HAP-1 (cell line): Measurements from ENCODE around the gene SSH2.

Experiments used
- DNase-seq, 2 experiments: peaks; one replicate each; pipeline ENCODE4 v3.0.0-alpha.2; 2016 to 2020; ENCODE audit warnings: low spot score in 2 of 2
- H3K27me3 ChIP-seq: fragments of 250-450 bp; sonication (Bioruptor Pico); 2 replicates; pipeline ENCODE4 v1.5.1; 2020; ENCODE audit warnings: low read depth, mild to moderate bottlenecking, moderate library complexity
- H3K36me3 ChIP-seq: fragments of 250-450 bp; sonication (Bioruptor Pico); replicated peaks from 2 replicates; pipeline ENCODE4 v1.5.1; 2020; ENCODE audit warnings: mild to moderate bottlenecking
- H3K4me1 ChIP-seq: fragments of 250-450 bp; sonication (Bioruptor Pico); 2 replicates; pipeline ENCODE4 v1.5.1; 2020; ENCODE audit warnings: mild to moderate bottlenecking
- H3K4me3 ChIP-seq: fragments of 250-450 bp; sonication (Bioruptor Pico); 2 replicates; pipeline ENCODE4 v1.5.1; 2020; ENCODE audit warnings: mild to moderate bottlenecking, moderate library complexity
- H3K9me3 ChIP-seq: fragments of 250-450 bp; sonication (Bioruptor Pico); 2 replicates; pipeline ENCODE4 v1.5.1; 2020; ENCODE audit warnings: mild to moderate bottlenecking, moderate library complexity
- in situ Hi-C: fragments of 300-500 bp; cut with MboI; formaldehyde crosslinking; loops from 3 replicates; pipeline ENCODE4 v1.14.3; 2020; ENCODE audit warnings: low sequenced_read_pairs, inconsistent platforms, mixed read lengths

Gene SSH2

DNA sequence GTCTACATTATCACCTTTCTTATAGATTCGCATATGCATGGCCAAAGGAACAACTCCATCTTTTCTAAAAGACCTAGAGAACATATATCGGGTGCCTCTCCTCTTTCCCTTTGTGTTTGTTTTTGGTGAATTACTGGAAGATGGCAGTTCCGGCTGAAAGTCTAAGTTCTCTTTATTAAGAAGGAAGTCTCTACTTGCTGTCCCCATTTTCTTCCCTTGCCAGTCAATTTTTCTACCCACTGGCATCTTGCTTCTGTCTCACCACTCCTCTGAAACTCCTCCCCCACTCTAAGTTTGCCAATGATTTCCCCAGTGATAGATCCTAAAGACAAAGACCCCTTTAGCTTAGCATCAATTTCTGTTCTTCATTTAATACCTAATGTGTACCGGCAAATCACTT is 213.5 kb downstream of the SSH2 start:
- Histone ChIP-seq H3K9me3 (no peaks in the 10 kb centered on the region), H3K27me3 (no peaks in the 10 kb centered on the region), H3K36me3 (no peaks in the 10 kb centered on the region), H3K4me3 (no peak overlapping the region), H3K4me1 (peaks cover 24% of the 10 kb centered on the region)
- in situ Hi-C loops, result no loop called here
- DNase-seq, result no peak

DNA sequence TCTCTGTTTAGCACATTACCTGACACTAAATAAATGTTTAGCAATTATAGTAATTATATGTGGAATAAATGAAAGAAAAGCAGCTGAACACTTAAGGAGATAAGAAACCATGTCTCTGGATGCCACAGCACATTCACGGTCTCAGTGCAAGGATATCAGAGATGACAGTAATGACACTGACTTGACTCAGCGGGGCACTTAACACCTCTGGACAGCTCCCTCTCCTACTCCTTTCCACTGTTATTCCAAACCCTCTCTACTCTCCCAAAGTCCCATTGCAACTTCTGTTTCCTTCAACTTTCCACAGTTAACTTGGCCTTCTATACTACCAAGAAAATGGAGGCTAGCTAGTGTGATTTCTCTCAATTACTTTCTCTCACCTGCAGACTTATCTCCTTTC is 214.3 kb downstream of the SSH2 start:
- H3K4me1 ChIP-seq, result peaks cover 17% of the 10 kb centered on the region
- no peaks in the 10 kb centered on the region for H3K9me3 ChIP-seq
- in situ Hi-C loops, result no loop called here
- no peaks in the 10 kb centered on the region for H3K27me3 ChIP-seq
- DNase-seq, result no peak
- H3K36me3 ChIP-seq, result no peaks in the 10 kb centered on the region
- H3K4me3 ChIP-seq, result no peak overlapping the region

DNA sequence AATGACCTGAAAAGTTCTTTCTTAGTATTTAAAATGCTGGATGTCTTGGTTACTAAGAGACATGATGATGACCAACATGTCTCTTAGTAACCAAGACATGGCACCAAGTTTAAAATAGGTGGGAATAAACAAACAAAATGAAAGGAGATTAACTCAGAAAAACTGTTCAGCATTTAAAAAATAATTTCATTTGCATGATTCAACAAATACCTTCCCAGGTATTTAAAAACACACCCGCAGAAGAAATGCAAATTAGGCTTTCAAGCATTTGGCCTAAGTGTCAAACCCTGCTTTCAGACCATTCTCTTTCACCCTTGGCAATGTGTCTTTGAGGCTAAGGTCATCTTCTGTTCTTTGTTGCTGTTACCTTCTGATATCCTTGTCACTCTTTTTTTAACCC is 215.9 kb downstream of the SSH2 start:
- in situ Hi-C loops, result no loop called here
- no peaks in the 10 kb centered on the region for H3K9me3 ChIP-seq
- peaks cover 10% of the 10 kb centered on the region; the same call in 1 of the 2 replicates for H3K4me1 ChIP-seq
- no peaks in the 10 kb centered on the region for H3K36me3 ChIP-seq
- no peaks in the 10 kb centered on the region for H3K27me3 ChIP-seq
- H3K4me3 ChIP-seq, result no peak overlapping the region
- no peak for DNase-seq

DNA sequence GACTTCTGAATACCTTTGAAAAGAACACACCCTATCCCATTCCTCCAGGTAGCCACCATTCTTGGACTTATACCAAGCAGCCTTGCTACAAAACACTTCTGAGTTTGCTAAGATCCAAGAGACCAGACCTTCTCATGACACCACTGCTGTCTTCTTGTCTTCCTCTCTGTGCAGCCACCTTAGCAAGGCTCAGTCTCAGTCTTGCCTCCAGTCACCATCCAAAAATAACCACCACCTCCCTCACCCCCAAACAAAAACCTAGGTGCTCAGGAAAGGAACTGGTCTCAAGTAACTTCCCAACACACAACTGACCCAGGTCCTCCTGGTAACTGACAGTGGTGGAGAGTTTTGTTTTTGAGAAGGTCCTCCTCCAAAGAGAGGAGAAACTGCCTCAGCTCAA is 216.4 kb downstream of the SSH2 start:
- H3K27me3 ChIP-seq, result no peaks in the 10 kb centered on the region
- no peak for DNase-seq
- H3K4me3 ChIP-seq, result no peak overlapping the region
- peaks cover 10% of the 10 kb centered on the region; the same call in 1 of the 2 replicates for H3K4me1 ChIP-seq
- H3K9me3 ChIP-seq, result no peaks in the 10 kb centered on the region
- in situ Hi-C loops, result no loop called here
- no peaks in the 10 kb centered on the region for H3K36me3 ChIP-seq

DNA sequence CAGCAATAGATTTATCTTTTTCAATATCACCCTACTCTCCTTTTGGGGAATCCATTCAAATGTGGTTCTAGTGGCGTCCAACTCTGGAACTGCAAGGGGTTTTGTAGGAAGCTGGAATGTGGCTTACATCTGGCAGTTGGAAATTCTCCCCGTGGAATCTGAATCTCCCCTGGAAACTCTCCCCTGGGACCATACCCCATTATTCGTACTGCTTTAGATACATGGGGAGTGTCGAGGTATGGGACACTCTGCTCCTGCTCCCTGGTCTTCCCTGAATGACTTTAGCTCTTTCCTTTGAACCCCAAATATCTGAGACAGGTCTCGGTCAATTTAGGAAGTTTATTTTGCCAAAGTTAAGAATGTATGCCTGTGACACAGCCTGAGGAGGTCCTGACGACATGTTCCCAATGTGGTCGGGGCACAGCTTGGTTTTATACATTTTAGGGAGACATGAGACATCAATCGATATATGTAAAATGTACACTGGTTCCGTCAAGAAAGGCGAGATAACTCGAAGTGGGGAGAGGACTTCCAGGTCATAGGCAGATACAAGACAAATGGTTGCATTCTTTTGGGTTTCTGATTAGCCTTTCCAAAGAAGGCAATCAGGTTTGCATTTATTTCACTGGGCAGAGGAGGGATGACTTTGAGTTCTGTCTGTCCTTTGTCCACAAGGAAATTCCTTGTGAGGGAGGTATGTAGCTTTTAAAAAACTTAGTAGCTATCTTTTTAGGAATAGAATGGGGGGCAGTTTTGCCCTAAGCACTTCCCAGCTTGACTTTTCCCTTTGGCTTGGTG is 218.2 kb downstream of the SSH2 start:
- Histone ChIP-seq H3K4me3 (no peak overlapping the region), H3K4me1 (peaks cover 3% of the 10 kb centered on the region; the same call in 1 of the 2 replicates)
- in situ Hi-C loops, result no loop called here

DNA sequence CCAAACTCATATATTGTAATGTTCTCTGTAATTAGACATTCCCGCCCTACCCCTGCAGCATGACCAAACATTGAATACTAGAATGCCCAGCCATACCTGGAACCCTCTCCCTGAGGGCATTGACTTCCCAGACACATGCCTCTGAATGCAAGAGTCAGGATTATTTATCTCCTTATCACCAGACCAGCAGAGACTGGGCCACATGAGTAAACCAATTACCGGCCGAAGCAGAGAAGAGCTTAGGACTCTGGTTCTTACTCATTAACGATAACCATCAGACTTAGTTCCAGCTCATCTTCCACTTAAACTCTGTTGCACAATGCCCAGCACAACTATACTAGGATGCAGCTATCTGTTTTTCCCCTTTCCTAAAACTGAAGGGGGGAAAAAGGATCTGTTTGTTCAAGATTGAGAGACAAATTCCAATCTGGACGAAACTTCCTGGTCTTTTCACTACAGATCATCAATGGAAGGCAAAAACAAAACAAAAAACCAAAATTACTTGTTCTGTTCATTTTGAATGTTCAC is 219.1 kb downstream of the SSH2 start:
- Histone ChIP-seq H3K9me3 (no peaks in the 10 kb centered on the region), H3K4me3 (no peak overlapping the region), H3K27me3 (no peaks in the 10 kb centered on the region), H3K36me3 (no peaks in the 10 kb centered on the region), H3K4me1 (peaks cover 3% of the 10 kb centered on the region; the same call in 1 of the 2 replicates)
- in situ Hi-C loops, result no loop called here
- no peak for DNase-seq

More for the DNA sequence above, 218.2 kb downstream of the SSH2 start:
- Histone ChIP-seq H3K9me3 (no peaks in the 10 kb centered on the region), H3K36me3 (no peaks in the 10 kb centered on the region), H3K27me3 (no peaks in the 10 kb centered on the region)
- no peak for DNase-seq

DNA sequence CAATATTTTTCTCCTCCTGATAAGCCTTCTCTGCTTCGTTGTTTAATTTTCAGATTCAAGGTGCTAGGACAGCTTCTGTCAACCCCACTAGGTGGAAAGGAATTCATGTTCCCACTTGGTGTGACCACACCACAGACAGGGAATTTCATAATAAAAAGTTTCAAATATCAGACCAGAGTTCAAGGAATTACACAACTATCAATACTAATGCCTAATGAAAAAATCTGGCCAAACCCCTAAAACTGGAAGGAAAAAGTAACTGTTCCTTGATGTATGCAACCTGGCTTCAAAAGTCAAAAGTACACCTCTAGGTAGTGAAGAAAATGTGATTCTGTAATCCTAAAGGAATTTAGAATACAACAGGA is 219.5 kb downstream of the SSH2 start:
- Histone ChIP-seq H3K27me3 (no peaks in the 10 kb centered on the region), H3K4me3 (no peak overlapping the region), H3K4me1 (peaks cover 3% of the 10 kb centered on the region; the same call in 1 of the 2 replicates), H3K36me3 (no peaks in the 10 kb centered on the region), H3K9me3 (no peaks in the 10 kb centered on the region)
- DNase-seq, result no peak
- in situ Hi-C loops, result no loop called here

DNA sequence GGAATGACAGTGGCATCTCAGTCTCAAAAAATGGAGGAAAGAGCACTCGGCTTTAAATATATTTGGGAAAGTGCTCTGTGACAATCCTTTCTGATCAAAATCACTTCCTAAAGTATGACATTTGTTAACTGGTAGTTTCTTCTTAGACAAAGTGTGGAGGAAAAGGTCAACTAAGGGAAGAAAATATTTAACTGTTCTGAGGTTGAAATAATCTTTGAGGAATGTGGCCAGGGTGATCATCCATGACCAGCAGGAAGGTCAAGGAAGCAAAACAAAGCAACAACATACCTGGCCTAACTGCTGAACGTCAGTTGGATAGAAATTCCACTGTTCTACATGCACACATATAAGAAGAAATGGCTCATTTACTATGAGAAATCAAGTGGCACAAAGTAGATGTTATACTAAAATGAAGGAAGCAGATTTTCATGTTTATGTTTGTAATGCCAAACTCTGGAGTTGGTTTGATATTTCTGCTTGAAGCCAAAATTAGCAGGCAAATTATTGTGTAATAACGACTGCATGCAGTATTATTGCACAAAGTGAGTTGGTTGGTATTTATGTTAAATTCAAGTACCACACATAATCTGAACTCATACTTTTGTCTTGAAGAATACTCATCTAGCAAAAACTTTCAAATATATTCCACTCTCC is 220.0 kb downstream of the SSH2 start:
- H3K4me3 ChIP-seq, result no peak overlapping the region
- H3K36me3 ChIP-seq, result no peaks in the 10 kb centered on the region
- H3K4me1 ChIP-seq, result peaks cover 3% of the 10 kb centered on the region; the same call in 1 of the 2 replicates
- no peaks in the 10 kb centered on the region for H3K9me3 ChIP-seq
- DNase-seq, result no peak
- in situ Hi-C loops, result no loop called here
- no peaks in the 10 kb centered on the region for H3K27me3 ChIP-seq

DNA sequence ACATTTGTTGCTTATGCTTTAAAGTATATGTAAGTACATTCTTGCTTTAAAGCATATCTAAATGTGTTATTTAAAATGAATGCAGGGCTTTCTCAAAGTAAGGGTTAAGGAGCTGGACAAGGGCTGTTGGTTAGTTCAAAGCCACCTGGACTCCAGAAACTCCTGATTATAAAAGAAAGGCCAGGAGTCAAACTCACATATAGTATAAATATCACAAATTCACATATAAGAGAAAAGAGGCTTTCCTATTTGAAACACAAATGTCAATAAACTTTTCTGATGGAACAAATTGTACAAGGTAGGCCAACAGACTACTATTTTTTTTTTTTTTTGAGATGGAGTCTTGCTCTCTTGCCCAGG is 222.8 kb downstream of the SSH2 start:
- no peaks in the 10 kb centered on the region for H3K27me3 ChIP-seq
- no peak for DNase-seq
- peaks cover 3% of the 10 kb centered on the region; the same call in 1 of the 2 replicates for H3K36me3 ChIP-seq
- no peak overlapping the region for H3K4me3 ChIP-seq
- H3K9me3 ChIP-seq, result no peaks in the 10 kb centered on the region
- H3K4me1 ChIP-seq, result no peaks in the 10 kb centered on the region; the same call in 1 of the 2 replicates
- in situ Hi-C loops, result no loop called here

DNA sequence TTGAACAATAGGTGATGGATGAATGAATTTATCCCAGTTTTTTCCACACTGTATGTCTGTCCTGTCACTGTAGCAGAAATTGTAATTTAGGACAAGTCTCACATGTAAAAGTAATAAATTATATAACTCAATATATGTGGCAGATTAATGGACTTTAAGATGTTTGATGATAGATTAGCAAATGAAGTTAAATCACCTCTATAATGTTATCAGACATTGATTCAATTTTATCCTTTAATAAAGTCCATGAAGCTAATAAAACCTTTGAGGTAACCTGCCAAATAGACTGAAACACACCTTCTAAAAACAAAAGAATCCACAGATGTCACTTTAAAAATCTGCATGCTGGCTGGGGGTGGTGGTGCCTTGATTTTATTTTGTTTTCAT is 224.0 kb downstream of the SSH2 start:
- Histone ChIP-seq H3K27me3 (no peaks in the 10 kb centered on the region), H3K4me3 (no peak overlapping the region), H3K36me3 (peaks cover 3% of the 10 kb centered on the region; the same call in 1 of the 2 replicates), H3K4me1 (no peaks in the 10 kb centered on the region; the same call in 1 of the 2 replicates), H3K9me3 (no peaks in the 10 kb centered on the region)
- no peak for DNase-seq
- in situ Hi-C loops, result no loop called here

DNA sequence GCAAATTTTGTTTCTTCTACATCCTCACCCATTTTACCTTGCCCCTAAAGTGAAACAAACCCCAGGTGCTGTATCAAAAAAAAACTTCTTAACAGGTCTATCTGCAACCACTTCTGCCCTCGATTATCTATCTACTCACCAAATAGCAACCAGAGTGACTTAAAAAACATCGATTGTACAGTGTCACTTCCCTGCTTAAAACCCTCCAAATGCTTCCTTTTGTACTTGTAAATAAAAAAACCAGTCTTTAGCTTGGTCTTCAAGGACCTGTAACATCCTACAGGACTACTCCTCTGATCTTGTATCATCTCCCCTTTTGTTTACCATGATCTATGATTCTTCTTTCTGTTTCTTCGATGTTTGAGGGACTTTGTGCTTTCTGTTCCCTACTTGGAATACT is 224.6 kb downstream of the SSH2 start:
- H3K9me3 ChIP-seq, result no peaks in the 10 kb centered on the region
- H3K4me3 ChIP-seq, result no peak overlapping the region
- DNase-seq, result no peak
- H3K4me1 ChIP-seq, result no peaks in the 10 kb centered on the region
- H3K27me3 ChIP-seq, result no peaks in the 10 kb centered on the region
- H3K36me3 ChIP-seq, result peaks cover 3% of the 10 kb centered on the region; the same call in 1 of the 2 replicates
- in situ Hi-C loops, result no loop called here

DNA sequence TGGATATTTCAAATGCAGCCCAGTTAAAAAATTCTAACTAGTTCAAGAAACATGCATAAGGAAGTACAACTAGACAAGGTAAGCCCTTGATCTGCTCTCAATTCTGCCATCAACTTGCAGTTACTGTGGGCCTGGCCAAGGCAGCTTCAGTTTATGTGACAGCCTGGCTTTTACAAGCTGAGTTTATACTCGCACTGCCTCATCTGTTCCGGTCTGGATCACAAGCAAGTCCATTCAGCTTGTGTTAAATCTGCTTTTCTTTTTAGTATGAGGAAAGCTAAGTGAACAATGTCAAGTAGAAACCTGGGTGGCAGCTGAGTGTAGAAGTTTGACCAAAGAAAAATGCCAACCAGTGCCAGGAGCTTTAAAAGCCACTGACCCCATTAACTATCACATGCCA is 230.7 kb downstream of the SSH2 start:
- Histone ChIP-seq H3K27me3 (no peaks in the 10 kb centered on the region), H3K36me3 (peaks cover 3% of the 10 kb centered on the region; the same call in 1 of the 2 replicates), H3K9me3 (no peaks in the 10 kb centered on the region), H3K4me3 (no peak overlapping the region), H3K4me1 (0 out of 2 replicates have a peak, but pooled peaks cover 2% of the 10 kb centered on the region)
- no peak for DNase-seq
- in situ Hi-C loops, result no loop called here

DNA sequence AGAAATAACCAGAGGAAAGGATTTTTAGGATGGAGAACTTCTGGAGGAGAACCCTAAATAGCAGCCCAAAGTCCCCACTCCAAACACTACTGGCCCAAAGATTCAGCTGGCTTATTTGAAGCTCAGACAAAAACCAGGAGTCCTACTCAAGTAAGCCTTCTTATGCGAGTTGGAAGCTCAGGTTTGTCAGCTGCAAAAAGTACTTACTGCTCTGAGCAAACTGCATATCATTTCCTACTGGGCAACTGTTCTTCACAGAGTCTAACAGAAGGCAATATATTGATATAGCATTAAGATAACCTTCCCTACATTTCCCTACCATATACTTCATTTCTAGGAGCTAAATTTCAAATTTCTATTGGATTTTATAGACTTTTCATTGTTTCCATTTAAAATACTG is 231.2 kb downstream of the SSH2 start:
- Histone ChIP-seq H3K4me3 (no peak overlapping the region), H3K27me3 (no peaks in the 10 kb centered on the region), H3K4me1 (0 out of 2 replicates have a peak, but pooled peaks cover 2% of the 10 kb centered on the region), H3K36me3 (peaks cover 3% of the 10 kb centered on the region; the same call in 1 of the 2 replicates), H3K9me3 (no peaks in the 10 kb centered on the region)
- DNase-seq, result no peak
- in situ Hi-C loops, result no loop called here
